ENCODE measurements around the gene EFNA3.

Gene EFNA3

DNA sequence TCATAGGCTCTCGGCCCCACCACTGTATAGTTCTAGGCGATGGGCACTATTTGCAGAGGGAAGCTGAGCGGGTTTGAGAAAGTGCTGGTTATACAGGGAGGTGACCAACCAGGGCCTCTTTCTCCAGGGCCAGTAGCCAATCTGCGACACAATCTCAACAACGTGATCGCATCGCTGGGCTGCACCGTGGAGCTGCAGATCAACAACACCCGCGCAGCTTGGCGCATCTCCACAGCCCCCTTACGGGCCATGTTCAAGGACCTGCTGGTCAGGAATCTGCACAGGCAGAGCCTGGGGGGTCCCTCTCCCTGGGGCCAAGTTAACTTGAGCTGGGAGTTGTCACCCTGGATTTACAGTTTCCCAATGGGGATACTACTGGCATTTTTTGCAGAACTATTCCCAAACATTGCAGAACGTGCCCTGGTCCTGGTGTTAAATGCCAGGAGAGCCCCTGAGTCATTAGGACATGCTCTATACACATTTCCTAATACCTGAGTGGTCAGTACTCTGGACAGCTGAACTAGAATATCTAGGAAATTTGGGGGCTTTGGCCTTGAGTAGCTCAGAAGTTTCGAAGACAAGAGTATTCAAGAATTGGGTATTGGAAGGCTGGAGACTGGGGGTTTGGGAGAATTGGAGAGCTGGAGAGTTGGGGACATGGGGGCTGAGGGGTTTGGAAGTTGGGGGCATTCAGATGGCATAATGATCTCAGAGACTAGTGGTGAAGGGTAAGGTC is 38.1 kb upstream of the EFNA3 start:
- TF ChIP-seq, protein P1, sequence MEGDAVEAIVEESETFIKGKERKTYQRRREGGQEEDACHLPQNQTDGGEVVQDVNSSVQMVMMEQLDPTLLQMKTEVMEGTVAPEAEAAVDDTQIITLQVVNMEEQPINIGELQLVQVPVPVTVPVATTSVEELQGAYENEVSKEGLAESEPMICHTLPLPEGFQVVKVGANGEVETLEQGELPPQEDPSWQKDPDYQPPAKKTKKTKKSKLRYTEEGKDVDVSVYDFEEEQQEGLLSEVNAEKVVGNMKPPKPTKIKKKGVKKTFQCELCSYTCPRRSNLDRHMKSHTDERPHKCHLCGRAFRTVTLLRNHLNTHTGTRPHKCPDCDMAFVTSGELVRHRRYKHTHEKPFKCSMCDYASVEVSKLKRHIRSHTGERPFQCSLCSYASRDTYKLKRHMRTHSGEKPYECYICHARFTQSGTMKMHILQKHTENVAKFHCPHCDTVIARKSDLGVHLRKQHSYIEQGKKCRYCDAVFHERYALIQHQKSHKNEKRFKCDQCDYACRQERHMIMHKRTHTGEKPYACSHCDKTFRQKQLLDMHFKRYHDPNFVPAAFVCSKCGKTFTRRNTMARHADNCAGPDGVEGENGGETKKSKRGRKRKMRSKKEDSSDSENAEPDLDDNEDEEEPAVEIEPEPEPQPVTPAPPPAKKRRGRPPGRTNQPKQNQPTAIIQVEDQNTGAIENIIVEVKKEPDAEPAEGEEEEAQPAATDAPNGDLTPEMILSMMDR (IDR thresholded peaks at IDR 0.05; ENCODE audit: low read depth, low read length, missing control alignments) = no peak
- no peak overlapping the region for H3K4me3 ChIP-seq (ENCODE audit: low read depth, low read length)
- DNase-seq (ENCODE audit: low read depth) = no peak

DNA sequence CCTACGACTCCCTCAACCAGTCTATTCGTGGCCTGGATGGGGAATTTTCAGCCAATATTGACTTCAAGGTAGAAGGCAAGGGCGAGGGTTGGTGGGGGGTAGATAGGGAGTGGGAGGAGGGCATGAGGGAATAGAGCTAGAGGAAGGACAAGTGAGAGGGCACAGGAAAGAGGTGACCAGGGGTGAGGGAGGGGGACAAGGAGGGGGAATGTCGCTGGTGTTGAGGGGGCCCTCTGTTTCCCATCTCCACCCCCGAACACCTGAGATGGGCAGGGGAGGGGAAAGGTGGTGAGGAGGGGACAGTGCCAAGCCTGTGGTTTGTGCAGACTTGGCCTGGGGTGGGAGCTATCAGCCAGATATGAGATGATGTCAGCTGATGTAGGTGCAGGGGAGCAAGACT is 35.8 kb upstream of the EFNA3 start:
- TF ChIP-seq, protein P1 (IDR thresholded peaks at IDR 0.05; ENCODE audit: low read depth, low read length, missing control alignments) = no peak
- DNase-seq (ENCODE audit: low read depth) = no peak
- no peak overlapping the region for H3K4me3 ChIP-seq (ENCODE audit: low read depth, low read length)

GRCh38 chr1:155043301-155043702 is 35.3 kb upstream of the EFNA3 start:
- H3K4me3 ChIP-seq (ENCODE audit: low read depth, low read length) = no peak overlapping the region
- TF ChIP-seq, protein P1 (IDR thresholded peaks at IDR 0.05; ENCODE audit: low read depth, low read length, missing control alignments) = no peak
- DNase-seq (ENCODE audit: low read depth) = no peak

GRCh38 chr1:155043793-155044192 is 34.8 kb upstream of the EFNA3 start:
- no peak overlapping the region for H3K4me3 ChIP-seq (ENCODE audit: low read depth, low read length)
- TF ChIP-seq, protein P1 (IDR thresholded peaks at IDR 0.05; ENCODE audit: low read depth, low read length, missing control alignments) = no peak
- no peak for DNase-seq (ENCODE audit: low read depth)

DNA sequence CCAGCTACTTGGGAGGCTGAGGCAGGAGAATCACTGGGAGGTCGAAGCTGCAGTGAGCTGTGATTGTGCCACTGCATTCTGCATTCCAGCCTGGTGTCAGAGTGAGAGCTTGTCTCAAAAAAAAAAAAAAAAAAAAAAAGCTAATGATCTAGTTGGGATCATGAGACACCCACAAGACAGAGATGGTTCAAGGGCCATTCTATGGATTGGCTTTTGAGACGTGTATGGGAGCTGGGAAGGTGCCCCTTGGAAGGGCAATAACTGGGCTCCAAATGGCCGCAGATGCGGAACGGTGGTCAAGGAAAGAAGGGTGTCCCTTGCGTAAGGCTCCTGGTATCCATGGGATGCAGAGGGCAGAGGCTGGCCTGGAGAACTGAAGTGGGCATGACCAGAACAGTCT is 34.3 kb upstream of the EFNA3 start:
- DNase-seq (ENCODE audit: low read depth) = no peak
- H3K4me3 ChIP-seq (ENCODE audit: low read depth, low read length) = no peak overlapping the region
- TF ChIP-seq, protein P1 (IDR thresholded peaks at IDR 0.05; ENCODE audit: low read depth, low read length, missing control alignments) = no peak

DNA sequence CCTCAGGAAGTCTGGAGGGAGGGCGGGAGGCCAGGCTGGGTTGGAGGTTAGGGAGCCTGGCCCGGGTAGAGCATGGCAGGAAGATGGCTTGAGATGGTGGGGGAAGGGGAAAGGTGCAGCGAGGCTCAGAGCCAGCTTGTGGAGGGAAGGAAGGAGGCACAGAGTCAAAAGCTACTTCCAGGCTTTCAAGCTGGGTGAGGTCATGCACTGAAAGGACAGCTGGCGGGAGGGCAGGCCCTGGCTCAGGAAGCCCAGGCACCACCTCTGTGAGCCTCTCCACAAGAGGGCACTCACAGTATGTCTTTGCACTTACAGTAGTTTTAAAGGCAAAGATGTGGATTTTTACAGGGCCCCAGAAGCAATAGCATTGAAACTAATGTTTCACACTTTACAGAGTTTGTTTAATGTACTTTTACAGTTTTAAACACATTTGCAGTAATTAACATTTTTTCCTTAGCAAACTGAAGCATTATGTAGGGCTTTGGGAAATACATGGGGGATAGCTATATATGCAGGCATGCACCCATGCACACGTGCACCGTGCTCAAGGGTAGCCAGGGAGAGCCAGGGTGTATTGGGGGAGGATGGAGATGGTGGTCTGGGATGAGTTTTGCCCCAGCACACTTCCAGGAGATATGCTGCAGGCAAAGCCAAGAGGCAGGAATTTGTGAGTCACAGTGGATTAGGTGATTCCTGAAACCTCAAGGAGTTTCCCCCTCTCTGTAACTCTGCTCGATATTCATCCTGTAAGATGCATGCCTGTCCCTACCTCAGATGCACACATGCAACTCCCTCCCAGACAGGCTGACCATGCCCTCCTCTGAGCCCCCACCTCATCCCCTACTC is 33.6 kb upstream of the EFNA3 start:
- TF ChIP-seq, protein P1 (IDR thresholded peaks at IDR 0.05; ENCODE audit: low read depth, low read length, missing control alignments) = peak; percentile 68
- no peak overlapping the region for H3K4me3 ChIP-seq (ENCODE audit: low read depth, low read length)
- DNase-seq (ENCODE audit: low read depth) = no peak
